H9 (cell line): ENCODE measurements around the gene MASP2. TPM values are rescaled to one million over a fixed set of nuclear protein-coding genes. Genes with fewer than 3 reads are reported as not detected.

Source experiments
- DNase-seq: peaks from one replicate; pipeline ENCODE4 v3.0.0-alpha.2; 2017
- H2AFZ ChIP-seq: one replicate; pipeline ENCODE4 v1.6.1; 2013; ENCODE audit warnings: mild to moderate bottlenecking, low read length, control low read depth, moderate library complexity
- H2AK5ac ChIP-seq: 2 replicates; pipeline ENCODE4 v1.6.1; 2013; ENCODE audit warnings: low read length, control low read depth, mixed read lengths; ENCODE audit not compliant: insufficient read length
- H2BK120ac ChIP-seq: one replicate; pipeline ENCODE4 v1.6.1; 2013; ENCODE audit warnings: low read depth, mild to moderate bottlenecking, low read length, control low read depth, inconsistent platforms; ENCODE audit not compliant: poor library complexity, severe bottlenecking
- H2BK12ac ChIP-seq: 2 replicates; pipeline ENCODE4 v1.6.1; 2013; ENCODE audit warnings: low read length, control low read depth, mixed read lengths, low read depth; ENCODE audit not compliant: insufficient read length
- H2BK15ac ChIP-seq: 2 replicates; pipeline ENCODE4 v1.6.1; 2013; ENCODE audit warnings: low read depth, low read length, control low read depth
- H2BK20ac ChIP-seq: one replicate; pipeline ENCODE4 v1.6.1; 2013; ENCODE audit warnings: low read depth, mild to moderate bottlenecking, low read length, control low read depth, inconsistent platforms; ENCODE audit not compliant: poor library complexity, severe bottlenecking
- H2BK5ac ChIP-seq: 2 replicates; pipeline ENCODE4 v1.6.1; 2013; ENCODE audit warnings: low read length, control low read depth, mixed read lengths; ENCODE audit not compliant: insufficient read length
- H3K14ac ChIP-seq: 2 replicates; pipeline ENCODE4 v1.6.1; 2013; ENCODE audit warnings: low read length, control low read depth; ENCODE audit not compliant: insufficient read depth
- H3K18ac ChIP-seq: 2 replicates; pipeline ENCODE4 v1.6.1; 2013; ENCODE audit warnings: low read depth, mild to moderate bottlenecking, mixed read lengths, low read length, control low read depth; ENCODE audit not compliant: insufficient read length
- H3K23ac ChIP-seq: 2 replicates; pipeline ENCODE4 v1.6.1; 2013; ENCODE audit warnings: low read length, control low read depth, mixed read lengths, low read depth; ENCODE audit not compliant: insufficient read length
- H3K23me2 ChIP-seq: 2 replicates; pipeline ENCODE4 v1.6.1; 2013; ENCODE audit warnings: low read depth, mild to moderate bottlenecking, mixed read lengths, low read length, control low read depth; ENCODE audit not compliant: insufficient read length, poor library complexity, severe bottlenecking
- H3K27ac ChIP-seq: 2 replicates; pipeline ENCODE4 v1.5.1; 2013; ENCODE audit warnings: low read length, control low read depth, mixed read lengths, low read depth; ENCODE audit not compliant: insufficient read length
- H3K27me3 ChIP-seq: 2 replicates; pipeline ENCODE4 v1.6.1; 2013; ENCODE audit warnings: low read length, control low read depth, inconsistent platforms; ENCODE audit not compliant: insufficient read depth
- H3K4ac ChIP-seq: 2 replicates; pipeline ENCODE4 v1.6.1; 2013; ENCODE audit warnings: low read depth, mild to moderate bottlenecking, control low read depth, inconsistent platforms, low read length, moderate library complexity
- H3K4me1 ChIP-seq: 2 replicates; pipeline ENCODE4 v1.6.1; 2013; ENCODE audit warnings: low read length, control low read depth, inconsistent platforms; ENCODE audit not compliant: insufficient read depth
- H3K4me2 ChIP-seq: 2 replicates; pipeline ENCODE4 v1.6.1; 2013; ENCODE audit warnings: low read length, control low read depth, mixed read lengths; ENCODE audit not compliant: insufficient read length, insufficient read depth
- H3K56ac ChIP-seq: 2 replicates; pipeline ENCODE4 v1.6.1; 2013; ENCODE audit warnings: low read depth, mild to moderate bottlenecking, mixed read lengths, low read length, control low read depth; ENCODE audit not compliant: insufficient read length
- H3K79me1 ChIP-seq: 2 replicates; pipeline ENCODE4 v1.6.1; 2013; ENCODE audit warnings: low read depth, mild to moderate bottlenecking, moderate library complexity, low read length, control low read depth, inconsistent platforms; ENCODE audit not compliant: insufficient read depth, poor library complexity, severe bottlenecking
- H3K79me2 ChIP-seq: 2 replicates; pipeline ENCODE4 v1.6.1; 2013; ENCODE audit warnings: low read length, control low read depth, inconsistent platforms; ENCODE audit not compliant: insufficient read depth
- H3K9ac ChIP-seq: 2 replicates; pipeline ENCODE4 v1.6.1; 2013; ENCODE audit warnings: low read length, control low read depth, mixed read lengths; ENCODE audit not compliant: insufficient read length; ENCODE audit errors: extremely low read depth
- H3K9me3 ChIP-seq: one replicate; pipeline ENCODE4 v1.6.1; 2013; ENCODE audit warnings: low read depth, low read length, inconsistent platforms; ENCODE audit not compliant: control insufficient read depth
- H3T11ph ChIP-seq: one replicate; pipeline ENCODE4 v1.6.1; 2013; ENCODE audit warnings: mild to moderate bottlenecking, low read length, control low read depth, inconsistent platforms
- H4K20me1 ChIP-seq: one replicate; pipeline ENCODE4 v1.6.1; 2013; ENCODE audit not compliant: control insufficient read depth, insufficient read length, insufficient read depth
- H4K5ac ChIP-seq: 2 replicates; pipeline ENCODE4 v1.6.1; 2013; ENCODE audit warnings: low read depth, mild to moderate bottlenecking, mixed read lengths, low read length, control low read depth; ENCODE audit not compliant: insufficient read length
- H4K8ac ChIP-seq: replicated peaks from 2 replicates; pipeline ENCODE4 v1.6.1; 2013; ENCODE audit warnings: low read length, control low read depth, mixed read lengths, low read depth; ENCODE audit not compliant: insufficient read length
- H4K91ac ChIP-seq: 2 replicates; pipeline ENCODE4 v1.6.1; 2013; ENCODE audit warnings: low read depth, mild to moderate bottlenecking, moderate library complexity, mixed read lengths, low read length, control low read depth; ENCODE audit not compliant: insufficient read length
- H3K27ac Mint-ChIP-seq, 3 experiments: 2 replicates in 2 of 3; 3 replicates in 1 of 3; pipeline ENCODE4 v1.8.0; 2020 to 2021; ENCODE audit warnings: mixed read lengths in 3 of 3, mild to moderate bottlenecking in 1 of 3, moderate library complexity in 1 of 3
- H3K27me3 Mint-ChIP-seq: 2 replicates; pipeline ENCODE4 v1.8.0; 2021; ENCODE audit warnings: low read depth, mild to moderate bottlenecking, moderate library complexity, mixed read lengths
- H3K36me3 Mint-ChIP-seq, 3 experiments: 2 replicates in 2 of 3; 3 replicates in 1 of 3; pipeline ENCODE4 v1.8.0; 2020 to 2021; ENCODE audit warnings: low read depth in 3 of 3, mixed read lengths in 3 of 3; ENCODE audit not compliant: insufficient read depth in 1 of 3
- H3K4me1 Mint-ChIP-seq, 2 experiments: 2 replicates each; pipeline ENCODE4 v1.8.0; 2020; ENCODE audit warnings: mixed read lengths in 2 of 2
- H3K4me3 Mint-ChIP-seq, 2 experiments: 2 replicates in 1 of 2; 3 replicates in 1 of 2; pipeline ENCODE4 v1.8.0; 2020 to 2021; ENCODE audit warnings: mild to moderate bottlenecking in 2 of 2, mixed read lengths in 2 of 2, moderate library complexity in 1 of 2
- H3K9me3 Mint-ChIP-seq, 2 experiments: 2 replicates in 1 of 2; 3 replicates in 1 of 2; pipeline ENCODE4 v1.8.0; 2020; ENCODE audit warnings: mild to moderate bottlenecking in 2 of 2, mixed read lengths in 2 of 2, moderate library complexity in 1 of 2
- CTCF ChIP-seq: fragments of 200-600 bp; sonication (generic); conservative IDR thresholded peaks from 3 replicates; pipeline ENCODE4 v1.8.0; 2021; ENCODE audit warnings: antibody characterized with exemption, mild to moderate bottlenecking
- WGBS: extraction: QIAGEN DNeasy Blood & Tissue Kit; methylation state at CpG from one replicate; pipeline ENCODE4 v1.1.7; 2013; ENCODE audit warnings: missing lambda C conversion rate, low lambda C conversion rate, mixed read lengths; ENCODE audit not compliant: insufficient read length; ENCODE audit errors: extremely low coverage; 5-methylcytosine and 5-hydroxymethylcytosine counted together
- total RNA-seq: library from RNA; stranded (reverse); gene quantifications from 2 replicates; pipeline ENCODE4 v1.2.1, GENCODE V29; 2021

MASP2 gene
- total RNA-seq, 1 experiment from 2014 or later: 0.46 TPM

- no peak for TF ChIP-seq CTCF
- no peaks in the 10 kb centered on the region for H3K9me3 Mint-ChIP-seq
- H3K18ac ChIP-seq: no peak overlapping the region
Measured at GRCh38 chr1:11042995-11043874, 3.8 kb downstream of the MASP2 start.

More at GRCh38 chr1:11042995-11043874, 3.8 kb downstream of the MASP2 start:
- H3K36me3 Mint-ChIP-seq: peaks cover 0 to 1% (median 0%) of the 10 kb centered on the region in 3 experiments; a peak in 1 of 7 replicates
- H3K79me2 ChIP-seq: no peaks in the 10 kb centered on the region; the same call in 1 of the 2 replicates
- H3K4me1 ChIP-seq: no peaks in the 10 kb centered on the region
- no peak overlapping the region for H3K4ac ChIP-seq
- no peaks in the 10 kb centered on the region for H3K27me3 ChIP-seq
- no peak overlapping the region for H2AK5ac ChIP-seq
- H3K27me3 Mint-ChIP-seq: peaks cover 3% of the 10 kb centered on the region; the same call in 1 of the 2 replicates
- no CpG with 5 or more reads among the region's 19 CpGs for WGBS
- no peaks in the 10 kb centered on the region for H3K79me1 ChIP-seq
- no peak overlapping the region for H3K14ac ChIP-seq
- H2BK120ac ChIP-seq: no peak overlapping the region
- no peak overlapping the region for H2BK12ac ChIP-seq
- no peak overlapping the region for H3K27ac Mint-ChIP-seq
- H3K23ac ChIP-seq: no peak overlapping the region
- H4K5ac ChIP-seq: no peak overlapping the region
- H2BK20ac ChIP-seq: no peak overlapping the region
- no peak overlapping the region for H3K56ac ChIP-seq
- no peak for DNase-seq
- no peak overlapping the region for H4K8ac ChIP-seq
- H2BK15ac ChIP-seq: no peak overlapping the region
- no peak overlapping the region for H2BK5ac ChIP-seq
- H3K9ac ChIP-seq: no peak overlapping the region
- no peak overlapping the region for H4K91ac ChIP-seq
- no peak overlapping the region for H2AFZ ChIP-seq
- H4K20me1 ChIP-seq: peaks cover 4% of the 10 kb centered on the region
- no peak overlapping the region for H3K27ac ChIP-seq
- no peaks in the 10 kb centered on the region for H3K23me2 ChIP-seq
- no peak overlapping the region for H3T11ph ChIP-seq
- no peak overlapping the region for H3K4me2 ChIP-seq
- H3K4me1 Mint-ChIP-seq: peaks cover 4 to 5% of the 10 kb centered on the region in 2 experiments
- H3K9me3 ChIP-seq: no peaks in the 10 kb centered on the region
- H3K4me3 Mint-ChIP-seq: no peak overlapping the region
